Endothelial cell of umbilical vein (primary cell): ENCODE results near the gene F3. TPM values are rescaled to one million over a fixed set of nuclear protein-coding genes. Genes with fewer than 3 reads are reported as not detected.

Experiments
- BruUV-seq: library from RNA; stranded (reverse); fragments of 400-500 nt; replicated peaks from 2 replicates; lab custom pipeline; 2021; lab: Mats Ljungman, UMichigan
- CTCF ChIA-PET: fragments of 300-600, 350-600 bp; sonication (Branson Sonifier 250); formaldehyde crosslinking; loops from one replicate; lab custom pipeline; 2021; ENCODE audit warnings: antibody characterized with exemption, inconsistent platforms; lab: Charles Lee
- POLR2A ChIA-PET: fragments of 300-600, 350-600 bp; sonication (Branson Sonifier 250); formaldehyde crosslinking; loops from one replicate; lab custom pipeline; 2021; ENCODE audit warnings: antibody characterized with exemption, inconsistent platforms; lab: Charles Lee
- DNase-seq: peaks from one replicate; pipeline ENCODE4 v3.0.0-alpha.2; 2011; ENCODE audit warnings: low read depth, low spot score
- FAIRE-seq: peaks from 2 replicates; lab custom pipeline; 2011; peaks lifted over from hg19 to GRCh38; lab: Jason Lieb, UNC
- H2AFZ ChIP-seq: 2 replicates; pipeline ENCODE4 v1.6.0; 2012; ENCODE audit warnings: low read depth, low read length, control low read depth, inconsistent platforms
- H3K27ac ChIP-seq: 2 replicates; pipeline ENCODE4 v1.5.1; 2011; ENCODE audit warnings: low read depth, mild to moderate bottlenecking, control low read depth, low read length, moderate library complexity; ENCODE audit not compliant: insufficient read depth
- H3K27me3 ChIP-seq, 2 experiments: 2 replicates each; pipeline versions ENCODE4 v1.6.0 to v1.6.1; 2011; ENCODE audit warnings: low read length in 2 of 2, mixed read lengths in 1 of 2; ENCODE audit not compliant: control insufficient read depth in 2 of 2, insufficient read depth in 2 of 2
- H3K36me3 ChIP-seq, 2 experiments: 2 replicates in 1 of 2; 3 replicates in 1 of 2; pipeline ENCODE4 v1.5.1; 2011; ENCODE audit warnings: low read length in 2 of 2, mild to moderate bottlenecking in 1 of 2, moderate library complexity in 1 of 2; ENCODE audit not compliant: control insufficient read depth in 2 of 2, insufficient read depth in 2 of 2; ENCODE audit errors: extremely low read depth in 1 of 2
- H3K4me1 ChIP-seq: 3 replicates; pipeline ENCODE4 v1.5.1; 2011; ENCODE audit warnings: mild to moderate bottlenecking, low read length; ENCODE audit not compliant: control insufficient read depth, insufficient read depth; ENCODE audit errors: extremely low read depth
- H3K4me2 ChIP-seq: 2 replicates; pipeline ENCODE4 v1.6.1; 2011; ENCODE audit warnings: low read length, control low read depth, mixed read lengths; ENCODE audit not compliant: insufficient read depth
- H3K4me3 ChIP-seq, 3 experiments: fragments of 200-600 bp in 1 of 3; sonication (generic), shearing (Covaris generic) in 1 of 3; replicated peaks in 1 of 3; 2 replicates each; pipeline ENCODE4 v1.5.1; 2011 to 2016; ENCODE audit warnings: control low read depth in 3 of 3, low read length in 3 of 3, mild to moderate bottlenecking in 2 of 3, inconsistent platforms in 1 of 3, low read depth in 1 of 3, moderate library complexity in 1 of 3; ENCODE audit not compliant: insufficient read depth in 1 of 3
- H3K79me2 ChIP-seq: 2 replicates; pipeline ENCODE4 v1.6.0; 2012; ENCODE audit warnings: low read length, inconsistent platforms; ENCODE audit not compliant: control insufficient read depth, insufficient read depth
- H3K9ac ChIP-seq: replicated peaks from 2 replicates; pipeline ENCODE3; 2011; ENCODE audit warnings: low read length, control low read depth; ENCODE audit not compliant: insufficient read depth; ENCODE audit errors: extremely low read depth
- H3K9me1 ChIP-seq: replicated peaks from 3 replicates; pipeline ENCODE4 v1.6.0; 2011; ENCODE audit warnings: mild to moderate bottlenecking, low read length; ENCODE audit not compliant: control insufficient read depth, insufficient read depth; ENCODE audit errors: extremely low read depth
- H3K9me3 ChIP-seq: replicated peaks from 2 replicates; pipeline ENCODE4 v1.5.1; 2012; ENCODE audit warnings: low read length, inconsistent platforms; ENCODE audit not compliant: control insufficient read depth, insufficient read depth
- H4K20me1 ChIP-seq: replicated peaks from 2 replicates; pipeline ENCODE3; 2011; ENCODE audit warnings: mild to moderate bottlenecking, low read length; ENCODE audit not compliant: control insufficient read depth, insufficient read depth; ENCODE audit errors: extremely low read depth
- CTCF ChIP-seq, 2 donors: IDR thresholded peaks; 1 replicate in 1 of 2; 2 replicates in 1 of 2; pipeline ENCODE4 v1.5.1; 2011; ENCODE audit warnings: low read length in 2 of 2, mild to moderate bottlenecking in 2 of 2, moderate library complexity in 2 of 2, control low read depth in 1 of 2, inconsistent platforms in 1 of 2, low read depth in 1 of 2; ENCODE audit not compliant: insufficient read depth in 1 of 2; ENCODE audit errors: extremely low read depth in 1 of 2
- EZH2 ChIP-seq: IDR thresholded peaks from 2 replicates; pipeline ENCODE4 v1.6.1; 2012; ENCODE audit warnings: borderline replicate concordance, low read depth, mild to moderate bottlenecking, moderate library complexity, low read length, inconsistent platforms; ENCODE audit not compliant: severe bottlenecking
- FOS ChIP-seq: IDR thresholded peaks from 2 replicates; pipeline ENCODE4 v1.6.1; 2011; ENCODE audit warnings: mild to moderate bottlenecking, low read length, moderate library complexity, borderline replicate concordance; ENCODE audit not compliant: insufficient read depth
- GATA2 ChIP-seq: IDR thresholded peaks from 2 replicates; pipeline ENCODE4 v1.7.0; 2011; ENCODE audit warnings: low read depth, mild to moderate bottlenecking, moderate library complexity, mixed read lengths, low read length; ENCODE audit not compliant: insufficient read length, insufficient read depth
- JUN ChIP-seq: IDR thresholded peaks from 2 replicates; pipeline ENCODE4 v1.6.1; 2011; ENCODE audit warnings: borderline replicate concordance, low read depth; ENCODE audit not compliant: insufficient read length, insufficient read depth
- MAX ChIP-seq: IDR thresholded peaks from 2 replicates; pipeline ENCODE4 v1.6.1; 2011; ENCODE audit not compliant: insufficient read depth, insufficient read length
- MYC ChIP-seq: IDR thresholded peaks from one replicate; pipeline ENCODE4 v1.6.1; 2011; ENCODE audit warnings: mild to moderate bottlenecking, low read depth, low read length
- POLR2A ChIP-seq: IDR thresholded peaks from 2 replicates; pipeline ENCODE4 v1.6.1; 2012; ENCODE audit warnings: low read depth, mild to moderate bottlenecking, control low read depth, low read length
- POLR2AphosphoS5 ChIP-seq: IDR thresholded peaks from 2 replicates; pipeline ENCODE4 v1.6.1; 2012; ENCODE audit warnings: low read depth, mild to moderate bottlenecking, control low read depth, low read length, moderate library complexity; ENCODE audit not compliant: insufficient read depth
- dilution Hi-C: fragments of 300-500 bp; cut with MboI; formaldehyde crosslinking; loops from one replicate; pipeline ENCODE4 v1.15.0; 2019; ENCODE audit warnings: low sequenced_read_pairs; ENCODE audit not compliant: extremely low pct_ligation_motif_present
- intact Hi-C: fragments of 100-400 bp; cut with micrococcal nuclease; formaldehyde crosslinking; loops from one replicate; pipeline ENCODE4 v1.10.0; 2022
- polyA plus RNA-seq, 4 experiments: library from polyadenylated mRNA; depleted of rRNA in 3 of 4; stranded (reverse) in 3 of 4; unstranded in 1 of 4; fragments of >200 nt; gene quantifications; 2 replicates each; pipeline versions ENCODE4 v1.2.1 to v1.2.3, GENCODE V29; 2011 to 2012; ENCODE audit warnings: missing spikeins in 1 of 4
- total RNA-seq: library from RNA; stranded (reverse); gene quantifications from 2 replicates; pipeline ENCODE4 v1.2.3, GENCODE V29; 2021

F3 gene
- total and polyA plus RNA-seq, 2 donors (not counting 3 experiments of a cell fraction or from before 2014, with no cell fraction given), result 1.2 to 2.3 TPM

- Histone ChIP-seq H2AFZ (no peak overlapping the region), H3K4me3 (no peak overlapping the region), H3K79me2 (no peaks in the 10 kb centered on the region), H3K9me3 (no peaks in the 10 kb centered on the region), H3K36me3 (no peaks in the 10 kb centered on the region), H4K20me1 (no peaks in the 10 kb centered on the region), H3K4me1 (peaks cover 13% of the 10 kb centered on the region), H3K9me1 (no peaks in the 10 kb centered on the region), H3K27me3 (no peaks in the 10 kb centered on the region), H3K9ac (no peak overlapping the region), H3K27ac (no peak overlapping the region), H3K4me2 (no peak overlapping the region)
- ChIA-PET CTCF (interaction anchor here (0.8 to 2.6 kb wide), 2 partner anchors 11 to 546 kb away, joined by 3 to 6 read pairs; no protein-coding TSS in a partner anchor), POLR2A (no interaction called here)
- TF ChIP-seq POLR2A, result no peak
- TF ChIP-seq JUN, result no peak
- no peak for TF ChIP-seq MYC
- TF ChIP-seq POLR2AphosphoS5, result no peak
- no peak for TF ChIP-seq GATA2
- TF ChIP-seq FOS, result no peak
- no peak for TF ChIP-seq EZH2
- TF ChIP-seq MAX, result no peak
- TF ChIP-seq CTCF (IDR thresholded peaks at IDR 0.05; ENCODE audit: extremely low read depth in 1 of 2, insufficient read depth in 1 of 2, low read depth in 1 of 2, low read length in 2 of 2), result no peak
- no peak for DNase-seq
- dilution Hi-C loops (loop anchor here (25.0 kb wide), 1 partner anchor 274 kb away; the partner anchor contains the start of gene SLC44A3), intact Hi-C loops (no loop called here)
- BruUV-seq, result no TSS peak
- FAIRE-seq, result no peak
Observed at GRCh38 chr1:94538243-94538827, 3.2 kb downstream of the F3 start.
